HEK293T (cell line): ENCODE results near the gene ELK3.

Experiments used
- CTCF ChIA-PET: fragments of 350-600 bp; formaldehyde crosslinking; extraction: SDS; loops from one replicate; lab custom pipeline; 2021; ENCODE audit warnings: antibody characterized with exemption, inconsistent platforms; lab: Yijun Ruan, JAX
- POLR2A ChIA-PET: fragments of 350-600 bp; formaldehyde crosslinking; extraction: SDS; loops from one replicate; lab custom pipeline; 2020; ENCODE audit warnings: antibody characterized with exemption, inconsistent platforms; lab: Yijun Ruan, JAX
- DNase-seq: peaks from one replicate; pipeline ENCODE4 v3.0.0; 2012; ENCODE audit warnings: mixed read lengths; ENCODE audit errors: extremely low spot score
- ARNT ChIP-seq: fragments of 450-650 bp; IDR thresholded peaks from 2 replicates; pipeline ENCODE4 v1.6.1; 2017; ENCODE audit warnings: mild to moderate bottlenecking
- BHLHE40 ChIP-seq: fragments of 450-650 bp; IDR thresholded peaks from 2 replicates; pipeline ENCODE4 v1.6.1; 2016; ENCODE audit warnings: mild to moderate bottlenecking, moderate library complexity, borderline replicate concordance
- CTBP1 ChIP-seq: fragments of 450-650 bp; IDR thresholded peaks from 2 replicates; pipeline ENCODE4 v1.6.1; 2016; ENCODE audit warnings: borderline replicate concordance
- ELF4 ChIP-seq: fragments of 450-650 bp; IDR thresholded peaks from 2 replicates; pipeline ENCODE4 v1.6.1; 2017; ENCODE audit warnings: antibody characterized with exemption
- FOXA1 ChIP-seq: fragments of 450-650 bp; IDR thresholded peaks from 2 replicates; pipeline ENCODE4 v1.6.1; 2016; ENCODE audit warnings: mild to moderate bottlenecking
- FOXK2 ChIP-seq: fragments of 450-650 bp; IDR thresholded peaks from 2 replicates; pipeline ENCODE4 v1.6.1; 2016; ENCODE audit warnings: mild to moderate bottlenecking
- FOXM1 ChIP-seq: fragments of 450-650 bp; IDR thresholded peaks from 2 replicates; pipeline ENCODE4 v1.6.1; 2017; ENCODE audit warnings: mild to moderate bottlenecking, borderline replicate concordance
- HDGF ChIP-seq: fragments of 450-650 bp; IDR thresholded peaks from 2 replicates; pipeline ENCODE4 v1.6.1; 2017; ENCODE audit warnings: antibody characterized with exemption, borderline replicate concordance
- L3MBTL2 ChIP-seq: fragments of 450-650 bp; conservative IDR thresholded peaks from 2 replicates; pipeline ENCODE4 v1.6.1; 2016; ENCODE audit warnings: mild to moderate bottlenecking
- LEF1 ChIP-seq: fragments of 450-650 bp; IDR thresholded peaks from 2 replicates; pipeline ENCODE4 v1.6.1; 2017; ENCODE audit warnings: mild to moderate bottlenecking, borderline replicate concordance
- NFRKB ChIP-seq: fragments of 450-650 bp; IDR thresholded peaks from 2 replicates; pipeline ENCODE4 v1.6.1; 2016; ENCODE audit warnings: mild to moderate bottlenecking, moderate library complexity
- SP1 ChIP-seq: fragments of 450-650 bp; IDR thresholded peaks from 2 replicates; pipeline ENCODE4 v1.6.1; 2017
- SUZ12 ChIP-seq: fragments of 450-650 bp; IDR thresholded peaks from 2 replicates; pipeline ENCODE4 v1.6.1; 2016; ENCODE audit warnings: mild to moderate bottlenecking
- TARDBP ChIP-seq: fragments of 450-650 bp; IDR thresholded peaks from 2 replicates; pipeline ENCODE4 v1.6.1; 2016
- ZNF384 ChIP-seq: fragments of 450-650 bp; IDR thresholded peaks from 2 replicates; pipeline ENCODE4 v1.6.1; 2016
- TF ChIP-seq, protein P1 (sequence below): fragments of 450-650 bp; IDR thresholded peaks from 2 replicates; pipeline ENCODE4 v1.6.1; 2016

Gene ELK3

DNA sequence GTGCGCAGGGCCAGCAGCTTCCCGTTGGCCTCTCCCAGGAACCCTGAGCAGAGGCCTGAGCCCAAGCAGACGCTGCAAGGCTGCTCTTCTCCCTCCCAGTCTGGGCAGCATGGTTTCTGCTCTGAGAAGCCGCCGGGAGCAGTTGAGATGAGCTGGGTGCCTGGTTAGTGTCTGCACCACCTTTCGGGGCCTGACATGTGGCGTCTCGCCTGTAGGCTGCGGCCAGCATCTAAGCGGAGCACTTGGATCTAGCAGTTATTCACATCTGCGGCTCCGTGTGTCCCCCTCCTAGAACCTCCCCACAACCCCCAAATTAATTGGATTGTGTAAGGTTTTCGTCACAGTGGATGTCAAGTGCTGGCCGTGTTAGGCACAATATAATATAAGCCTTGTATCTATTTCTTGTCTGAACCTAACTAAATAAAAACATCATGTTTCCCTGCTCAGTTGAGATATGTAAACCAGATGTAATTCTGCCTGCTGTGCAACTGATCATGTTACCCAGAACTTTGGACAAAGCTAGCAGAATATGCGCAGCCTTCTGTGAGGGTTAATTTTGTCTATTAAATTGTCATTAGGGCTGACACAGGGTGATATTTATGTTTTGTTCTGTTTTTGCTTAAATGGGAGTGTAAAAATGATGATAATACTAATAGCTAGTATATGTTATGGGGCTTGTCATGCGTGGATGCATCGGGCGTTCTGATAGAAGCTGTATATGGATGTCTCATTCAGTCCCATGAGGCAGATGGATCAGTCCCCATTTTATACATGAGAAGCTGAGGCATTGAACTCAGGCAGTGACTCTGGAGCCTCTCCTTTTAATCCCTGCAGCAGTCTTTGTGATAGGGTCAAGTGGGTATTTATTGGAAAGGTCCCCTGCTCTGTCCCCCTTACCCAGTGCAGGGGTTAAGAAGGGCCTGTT lies 45.8 kb downstream of the ELK3 start:
- TF ChIP-seq SP1 (no peak), FOXA1 (no peak), NFRKB (no peak), BHLHE40 (no peak), L3MBTL2 (no peak), SUZ12 (no peak), TARDBP (no peak), FOXK2 (no peak), ARNT (no peak), ZNF384 (no peak)
- DNase-seq = no peak
- POLR2A ChIA-PET = no interaction called here
- CTCF ChIA-PET = no interaction called here

- TF ChIP-seq TARDBP = no peak
- no peak for TF ChIP-seq HDGF
- no peak for TF ChIP-seq LEF1
- TF ChIP-seq L3MBTL2 = no peak
- no peak for TF ChIP-seq FOXK2
- no peak for TF ChIP-seq FOXA1
- TF ChIP-seq ARNT = no peak
- no peak for TF ChIP-seq SP1
- no peak for TF ChIP-seq NFRKB
- TF ChIP-seq, protein P1, sequence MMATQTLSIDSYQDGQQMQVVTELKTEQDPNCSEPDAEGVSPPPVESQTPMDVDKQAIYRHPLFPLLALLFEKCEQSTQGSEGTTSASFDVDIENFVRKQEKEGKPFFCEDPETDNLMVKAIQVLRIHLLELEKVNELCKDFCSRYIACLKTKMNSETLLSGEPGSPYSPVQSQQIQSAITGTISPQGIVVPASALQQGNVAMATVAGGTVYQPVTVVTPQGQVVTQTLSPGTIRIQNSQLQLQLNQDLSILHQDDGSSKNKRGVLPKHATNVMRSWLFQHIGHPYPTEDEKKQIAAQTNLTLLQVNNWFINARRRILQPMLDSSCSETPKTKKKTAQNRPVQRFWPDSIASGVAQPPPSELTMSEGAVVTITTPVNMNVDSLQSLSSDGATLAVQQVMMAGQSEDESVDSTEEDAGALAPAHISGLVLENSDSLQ = no peak
- TF ChIP-seq ELF4 = no peak
- no peak for TF ChIP-seq CTBP1
- TF ChIP-seq BHLHE40 = no peak
- TF ChIP-seq SUZ12 = no peak
- no peak for TF ChIP-seq ZNF384
- TF ChIP-seq FOXM1 = no peak
- ChIA-PET POLR2A (no interaction called here), CTCF (no interaction called here)
- no peak for DNase-seq
These were observed 46.5 kb downstream of the ELK3 start for GRCh38 chr12:96240656-96241055.

- ChIA-PET POLR2A (no interaction called here), CTCF (no interaction called here)
- DNase-seq = no peak
- no peak for TF ChIP-seq FOXM1
- TF ChIP-seq CTBP1 = no peak
- TF ChIP-seq ELF4 = no peak
- no peak for TF ChIP-seq ZNF384
These were observed 47.3 kb downstream of the ELK3 start for GRCh38 chr12:96241431-96241830.

DNA sequence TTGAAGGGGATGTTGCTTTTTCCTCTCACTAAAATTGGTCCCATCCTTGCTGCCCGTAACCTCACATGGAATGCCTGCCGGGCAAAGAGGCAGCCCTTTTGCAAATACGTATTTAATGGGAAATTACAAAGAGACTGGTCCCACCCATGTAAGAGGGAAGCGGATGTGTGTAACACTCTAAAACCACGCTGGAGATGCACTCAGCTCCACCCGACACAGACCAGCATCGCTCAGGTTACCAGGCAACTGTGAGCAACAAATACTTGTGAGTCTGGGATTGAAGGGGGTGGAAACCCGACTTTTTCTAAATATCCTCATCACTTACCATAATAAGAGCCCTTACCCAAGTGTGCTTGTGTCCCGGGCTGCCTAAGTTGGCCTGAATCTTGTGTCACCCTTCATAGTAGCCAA lies 47.7 kb downstream of the ELK3 start:
- ChIA-PET POLR2A (no interaction called here), CTCF (no interaction called here)
- no peak for TF ChIP-seq L3MBTL2
- no peak for TF ChIP-seq LEF1
- TF ChIP-seq ARNT = no peak
- TF ChIP-seq CTBP1 = no peak
- TF ChIP-seq FOXA1 = no peak
- TF ChIP-seq ELF4 = no peak
- no peak for TF ChIP-seq TARDBP
- no peak for TF ChIP-seq HDGF
- TF ChIP-seq NFRKB = no peak
- TF ChIP-seq SP1 = no peak
- no peak for TF ChIP-seq ZNF384
- no peak for TF ChIP-seq FOXM1
- TF ChIP-seq BHLHE40 = no peak
- TF ChIP-seq FOXK2 = no peak
- TF ChIP-seq, protein P1 = no peak
- TF ChIP-seq SUZ12 = no peak
- DNase-seq = no peak

GRCh38 chr12:96242597-96242996 lies 48.4 kb downstream of the ELK3 start:
- ChIA-PET POLR2A (no interaction called here), CTCF (no interaction called here)
- DNase-seq = no peak
- TF ChIP-seq LEF1 (no peak), ARNT (no peak), CTBP1 (no peak), SP1 (no peak), BHLHE40 (no peak), TARDBP (no peak), NFRKB (no peak), FOXA1 (no peak), FOXM1 (no peak), FOXK2 (no peak), SUZ12 (no peak), HDGF (no peak)
- TF ChIP-seq, protein P1 = no peak

- CTCF ChIA-PET = no interaction called here
- no peak for DNase-seq
- TF ChIP-seq FOXK2 (no peak), NFRKB (no peak), BHLHE40 (no peak), TARDBP (no peak), CTBP1 (no peak), SP1 (no peak), ELF4 (no peak), FOXA1 (no peak), HDGF (no peak), SUZ12 (no peak), LEF1 (no peak), ZNF384 (no peak), L3MBTL2 (no peak), ARNT (no peak), FOXM1 (no peak)
- TF ChIP-seq, protein P1 = no peak
- POLR2A ChIA-PET = no interaction called here
These were observed 50.7 kb downstream of the ELK3 start for GRCh38 chr12:96244826-96245225.
